GM21526 (cell line): Measurements from ENCODE around the gene RASGRP1.

Experiments used
- ATAC-seq: cut with Tn5 transposase; IDR thresholded peaks from one replicate; pipeline ENCODE4 v1.9.1; 2021; ENCODE audit warnings: moderate library complexity; ENCODE audit not compliant: unreplicated experiment, low FRiP score

RASGRP1 gene

GRCh38 chr15:38576837-38577236 lies 12.2 kb upstream of the RASGRP1 start:
- ATAC-seq: no peak

DNA sequence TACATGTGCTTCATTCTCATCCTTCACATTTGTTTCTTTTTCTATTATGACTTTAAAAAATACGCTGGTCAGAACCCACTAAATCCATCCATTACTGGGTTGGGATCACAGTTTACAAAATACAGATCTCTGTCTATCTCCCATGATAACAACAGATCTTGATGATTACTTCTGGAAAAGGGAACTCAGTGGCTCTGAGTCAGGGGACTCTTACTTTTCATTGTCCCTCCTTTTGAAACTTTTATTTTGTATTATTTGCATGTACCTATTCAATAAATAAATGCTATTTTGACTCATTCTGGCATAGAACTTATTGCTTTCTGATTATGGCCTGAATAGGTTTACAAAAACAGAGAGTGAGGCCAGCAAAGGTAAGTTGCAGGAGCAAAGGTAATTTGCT lies 11.6 kb upstream of the RASGRP1 start:
- ATAC-seq: no peak

- no peak for ATAC-seq
Observed at GRCh38 chr15:38565287-38565670, 665 bp upstream of the RASGRP1 start.

DNA sequence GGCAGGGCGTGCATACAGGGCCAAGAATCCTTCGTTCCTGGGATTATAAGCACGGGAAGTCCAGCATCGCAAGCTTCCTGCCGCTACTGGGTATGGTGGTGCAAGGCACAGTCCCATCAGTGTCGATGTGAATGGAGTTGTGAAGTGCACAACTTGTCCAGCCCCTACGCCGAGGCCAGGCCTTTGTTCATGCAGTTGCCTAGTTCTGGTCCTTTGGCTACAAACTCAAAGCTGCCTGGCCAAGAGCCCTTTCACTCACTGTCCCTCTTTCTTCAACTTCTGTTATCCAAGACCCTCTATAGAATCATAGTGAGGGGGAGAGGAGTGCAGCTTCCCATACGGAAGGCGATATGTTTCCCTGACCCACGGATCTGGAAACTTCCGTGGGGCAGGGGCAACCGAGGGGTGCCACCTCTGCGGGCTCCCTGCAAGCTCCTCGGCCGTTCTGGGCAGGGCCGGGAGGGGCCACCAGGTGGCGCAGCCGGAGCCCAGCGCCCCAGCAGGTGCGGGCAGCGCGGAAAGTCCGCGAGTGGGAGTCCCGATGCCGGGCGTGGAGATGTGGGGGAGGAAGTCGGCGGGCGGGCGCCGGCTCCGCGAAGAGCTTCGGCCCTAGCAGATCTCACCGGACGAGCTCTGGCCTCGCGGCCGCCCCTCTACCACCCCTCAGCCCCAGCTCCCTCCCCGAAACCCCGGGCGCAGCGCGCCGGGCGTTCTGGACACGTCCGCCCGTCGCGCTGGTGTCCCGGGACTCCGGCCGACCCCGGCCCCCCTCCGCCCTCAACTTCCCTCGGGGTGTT lies 693 bp downstream of the RASGRP1 start:
- peak; percentile 64 for ATAC-seq

DNA sequence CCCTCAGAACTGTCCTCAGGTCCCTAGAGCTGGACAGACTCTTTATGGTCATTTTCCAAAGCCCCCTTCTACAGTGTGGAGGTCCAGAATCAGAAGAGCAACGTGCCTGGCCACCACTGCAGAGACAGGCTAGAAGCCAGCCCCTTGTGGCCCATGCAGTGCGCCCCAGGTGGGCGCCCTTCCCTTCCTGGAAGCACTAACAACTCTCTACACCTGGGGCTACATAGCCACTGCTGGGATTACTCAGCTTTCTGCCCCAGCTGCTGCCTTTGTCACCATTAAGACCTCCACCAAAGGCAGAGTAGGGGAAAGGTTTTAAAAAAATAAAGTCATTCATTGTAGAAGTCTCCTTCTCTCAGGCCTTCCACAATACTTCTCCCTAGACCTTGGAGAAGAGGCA lies 2.3 kb downstream of the RASGRP1 start:
- ATAC-seq: no peak

DNA sequence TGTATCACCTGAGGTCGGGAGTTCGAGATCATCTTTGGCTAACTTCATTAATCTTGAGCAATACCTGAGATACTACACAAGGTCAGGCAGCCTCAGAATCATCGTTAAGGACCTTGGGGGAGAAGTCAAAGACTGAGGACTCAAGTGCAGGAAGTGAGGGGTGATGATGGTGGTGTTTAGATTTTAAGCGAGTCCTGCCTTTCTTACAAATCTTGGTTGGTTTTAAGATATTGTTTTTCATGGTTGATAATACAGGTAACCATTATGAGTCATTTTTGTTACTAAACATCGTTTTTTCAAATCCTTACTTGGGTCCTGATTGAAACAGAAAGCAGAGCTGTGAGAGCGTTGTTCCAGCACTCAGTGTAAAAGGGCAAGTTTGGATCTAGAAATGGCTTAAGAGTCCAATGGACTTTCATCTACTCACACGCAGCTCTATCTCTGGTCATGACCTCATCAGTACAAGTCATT lies 4.1 kb downstream of the RASGRP1 start:
- ATAC-seq: no peak

DNA sequence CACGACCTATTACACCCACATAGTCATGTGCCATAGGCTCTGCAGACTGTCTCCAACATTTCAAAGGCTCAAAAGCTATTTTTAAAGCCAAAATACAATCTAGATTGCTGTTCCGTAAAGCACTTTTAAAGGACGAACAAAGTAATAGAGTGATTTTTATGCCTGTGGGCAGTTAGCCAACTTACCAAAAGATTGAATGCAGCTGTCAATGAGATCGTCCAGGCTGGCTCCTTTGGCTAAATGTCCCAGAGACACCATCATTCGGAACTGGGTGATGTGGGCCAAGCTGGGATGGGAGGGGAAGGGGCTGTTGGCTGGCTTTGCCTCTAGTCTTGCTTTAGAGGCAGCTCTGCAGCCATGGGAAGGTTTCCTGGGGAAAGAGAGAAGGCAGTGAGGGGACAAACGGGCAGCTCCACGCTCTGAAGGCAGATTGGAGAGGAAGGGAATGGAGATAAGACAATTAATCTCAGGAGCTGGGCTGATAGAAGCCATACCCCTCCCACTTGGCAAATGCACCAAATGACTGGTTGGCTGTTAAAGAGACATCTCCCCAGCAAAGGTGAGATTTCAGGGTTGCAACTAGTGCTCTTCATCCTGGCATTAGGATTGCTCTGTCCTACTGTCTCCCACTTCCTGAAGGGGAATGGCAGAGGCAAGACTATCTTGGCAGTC lies 4.8 kb downstream of the RASGRP1 start:
- no peak for ATAC-seq

- no peak for ATAC-seq
Observed at GRCh38 chr15:38559131-38559530, 5.5 kb downstream of the RASGRP1 start.

DNA sequence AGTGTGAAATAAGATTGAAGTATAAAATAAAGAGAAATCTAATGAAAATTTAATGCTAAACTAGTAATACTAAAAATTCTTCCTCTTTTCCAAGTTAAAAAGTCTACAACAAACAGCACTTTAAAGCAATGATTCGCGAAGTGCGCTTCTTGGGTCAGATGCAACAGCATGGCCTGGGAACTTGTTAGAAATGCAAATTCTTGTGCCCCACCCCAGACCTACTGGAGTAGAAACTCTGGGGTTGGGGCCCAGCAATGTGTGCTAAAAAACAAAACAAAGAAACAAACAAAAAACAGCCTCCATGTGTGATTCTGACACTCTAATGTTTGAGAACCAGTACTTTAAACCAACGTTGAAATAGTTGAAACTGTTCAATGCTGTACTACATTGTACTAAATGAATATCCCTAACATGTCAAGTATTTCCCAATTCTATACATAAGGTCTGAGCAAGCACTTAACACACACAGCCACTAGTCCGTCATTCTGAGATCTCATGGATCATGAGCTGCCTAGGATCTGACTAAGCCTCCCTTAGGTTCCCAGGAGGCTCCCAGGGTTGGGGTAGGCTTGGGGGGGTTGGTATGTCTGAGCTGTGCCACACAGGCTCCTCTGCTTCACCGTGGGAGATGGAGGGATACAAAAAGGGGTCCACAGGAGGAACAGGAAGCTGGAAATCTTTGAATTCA lies 6.1 kb downstream of the RASGRP1 start:
- no peak for ATAC-seq

- no peak for ATAC-seq
Observed at GRCh38 chr15:38557921-38558320, 6.7 kb downstream of the RASGRP1 start.

DNA sequence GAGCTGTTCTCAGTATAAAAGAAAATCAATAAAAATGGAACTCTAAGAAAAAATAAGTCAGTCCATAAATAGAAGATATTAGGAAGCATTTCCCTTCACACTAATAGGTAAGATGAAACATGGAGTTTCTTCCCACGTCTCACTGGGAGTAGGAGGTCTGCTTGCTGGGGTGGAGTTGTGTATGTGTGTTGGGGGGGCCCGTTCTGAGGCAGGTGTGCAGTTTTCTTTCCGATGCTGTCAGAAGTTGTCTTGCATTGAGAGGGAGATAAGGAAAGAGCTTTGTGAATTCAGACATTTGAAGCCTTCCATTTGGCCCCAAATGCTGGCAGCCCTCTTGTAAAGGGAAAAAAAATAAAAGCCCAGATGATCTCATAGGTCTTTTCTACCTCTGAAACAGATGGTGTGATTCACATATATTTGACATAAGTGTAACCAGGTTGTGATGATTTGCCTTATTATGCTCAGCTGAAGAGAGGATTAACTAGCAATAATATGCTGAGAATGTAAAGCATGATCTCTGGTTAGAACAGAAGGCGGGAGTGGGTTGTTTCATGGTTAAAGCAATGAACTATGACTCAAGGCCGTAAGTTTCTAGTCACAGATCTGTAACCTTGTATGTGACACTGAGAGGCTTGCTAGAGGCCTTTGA lies 8.8 kb downstream of the RASGRP1 start:
- no peak for ATAC-seq

GRCh38 chr15:38554354-38554753 lies 10.3 kb downstream of the RASGRP1 start:
- peak; percentile 57 for ATAC-seq

DNA sequence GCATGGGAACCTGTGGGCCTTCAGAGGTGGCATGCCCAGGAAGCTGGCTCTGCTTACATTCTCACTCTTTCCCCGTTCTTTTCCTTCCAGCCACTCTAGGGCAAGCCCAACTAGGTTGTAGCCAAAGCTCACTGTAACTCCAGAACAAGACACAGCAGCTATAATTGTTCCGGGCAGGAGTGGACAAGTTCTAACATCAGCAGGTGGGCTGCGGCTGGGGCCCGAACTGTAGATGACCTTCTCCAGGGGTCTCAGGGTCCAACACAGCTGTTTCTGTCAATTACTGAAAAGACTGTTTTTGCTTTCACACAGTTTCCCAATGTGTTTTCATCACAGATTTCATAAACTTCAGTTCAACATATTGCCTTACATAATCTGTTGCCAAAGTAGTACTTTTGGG lies 11.5 kb downstream of the RASGRP1 start:
- ATAC-seq: no peak

- no peak for ATAC-seq
Observed at GRCh38 chr15:38551720-38552648, 12.6 kb downstream of the RASGRP1 start.

GRCh38 chr15:38549222-38549621 lies 15.4 kb downstream of the RASGRP1 start:
- no peak for ATAC-seq

DNA sequence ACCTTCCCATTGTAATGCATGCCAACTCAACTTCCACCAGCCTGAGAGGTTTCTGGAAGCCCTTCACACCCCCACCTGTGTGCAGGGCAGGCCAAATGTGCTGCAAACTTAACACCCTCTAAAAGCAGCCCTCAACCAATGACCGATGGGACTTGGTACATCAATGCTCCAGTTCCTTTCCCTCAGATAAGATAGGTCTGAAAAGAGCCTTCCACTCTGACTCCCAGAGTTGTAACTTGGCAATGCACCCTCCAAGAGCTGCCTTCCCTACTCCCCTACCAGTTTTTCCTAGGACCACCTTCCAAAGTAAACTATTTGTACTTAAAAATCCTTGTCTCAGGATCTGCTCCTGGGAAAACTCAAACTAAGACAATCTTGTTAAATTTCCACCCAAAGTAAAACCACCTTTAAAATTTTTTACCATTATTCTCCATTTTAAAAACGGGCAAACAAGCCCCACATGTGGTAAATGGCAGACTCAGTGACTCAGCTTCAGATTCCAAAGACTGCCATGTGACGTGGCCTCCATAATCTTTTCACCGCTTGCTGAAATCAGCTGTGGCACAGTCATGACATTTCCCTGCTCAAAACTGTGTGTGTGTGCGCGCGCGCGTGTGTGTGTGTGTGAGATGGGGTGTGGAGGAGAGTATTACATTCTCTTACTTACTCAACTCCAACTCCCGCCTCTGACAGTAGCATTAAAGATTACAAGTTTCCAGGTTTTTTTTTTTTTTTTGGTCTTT lies 17.2 kb downstream of the RASGRP1 start:
- ATAC-seq: no peak

- no peak for ATAC-seq
Observed at GRCh38 chr15:38545179-38545578, 19.4 kb downstream of the RASGRP1 start.

GRCh38 chr15:38541026-38541425 lies 23.6 kb downstream of the RASGRP1 start:
- ATAC-seq: no peak

- ATAC-seq: no peak
Observed at GRCh38 chr15:38540510-38540909, 24.1 kb downstream of the RASGRP1 start.
